SK-N-DZ (cell line): Measurements from ENCODE around the gene UNC45B. TPM values are rescaled to one million over a fixed set of nuclear protein-coding genes. Genes with fewer than 3 reads are reported as not detected.
A peak's percentile ranks its signal among the peaks of the same experiment; 100 is the strongest.
"Not testable (repeated sequence)": the region's sequence is repeated elsewhere in the genome, so short reads cannot be mapped to it uniquely, and the experiment has no call there.

Experiments used
- DNase-seq: peaks from one replicate; pipeline ENCODE4 v3.0.0-alpha.2; 2015; ENCODE audit warnings: low spot score
- polyA plus RNA-seq, 2 experiments: library from polyadenylated mRNA; depleted of rRNA; stranded (reverse); fragments of >200 nt; gene quantifications; 2 replicates each; pipeline ENCODE4 v1.2.3, GENCODE V29; 2014

UNC45B gene
- not detected in 2 replicates for polyA plus RNA-seq (2014; cell fraction: cytosol; rRNA removed)
- not detected in 2 replicates for polyA plus RNA-seq (2014; cell fraction: nucleus; rRNA removed)

GRCh38 chr17:35147375-35147905 is at the start of gene UNC45B:
TSS of gene UNC45B (plus strand) at chr17:35147817. CDS start at chr17:35148264, 447 bp downstream.
- DNase-seq: no peak

GRCh38 chr17:35099908-35100307 is 47.7 kb upstream of the UNC45B start:
- no peak for DNase-seq

- no peak for DNase-seq
These were observed 46.6 kb upstream of the UNC45B start for GRCh38 chr17:35101036-35101435.

GRCh38 chr17:35101725-35102124 is 45.9 kb upstream of the UNC45B start:
- no peak for DNase-seq

- no peak for DNase-seq
These were observed 44.3 kb upstream of the UNC45B start for GRCh38 chr17:35103271-35103670.

- DNase-seq: no peak
These were observed 42.7 kb upstream of the UNC45B start for GRCh38 chr17:35104844-35105450.

- not testable (repeated sequence) for DNase-seq
These were observed 36.8 kb upstream of the UNC45B start for GRCh38 chr17:35110791-35111190.

GRCh38 chr17:35116845-35117244 is 30.8 kb upstream of the UNC45B start:
- DNase-seq: no peak

- no peak for DNase-seq
These were observed 29.6 kb upstream of the UNC45B start for GRCh38 chr17:35117984-35118383.

GRCh38 chr17:35119370-35120165 is 28.0 kb upstream of the UNC45B start, which contains the start of gene RAD51D:
TSS of gene RAD51D (minus strand) at chr17:35119860. CDS start at chr17:35119613, 247 bp downstream.
- peak; percentile 88 for DNase-seq

- no peak for DNase-seq
These were observed 26.3 kb upstream of the UNC45B start, which contains the start of gene FNDC8 for GRCh38 chr17:35121315-35121714. TSS of gene FNDC8 (plus strand) at chr17:35121615. CDS start at chr17:35121694, 79 bp downstream.

- no peak for DNase-seq
These were observed 19.7 kb upstream of the UNC45B start for GRCh38 chr17:35127751-35128514.

- DNase-seq: no peak
These were observed 18.3 kb upstream of the UNC45B start for GRCh38 chr17:35129154-35129972.

GRCh38 chr17:35129973-35130351 is 17.7 kb upstream of the UNC45B start:
- no peak for DNase-seq

- DNase-seq: no peak
These were observed 17.2 kb upstream of the UNC45B start for GRCh38 chr17:35130392-35130791.

- no peak for DNase-seq
These were observed 15.5 kb upstream of the UNC45B start for GRCh38 chr17:35132099-35132498.

GRCh38 chr17:35132816-35133550 is 14.6 kb upstream of the UNC45B start:
- no peak for DNase-seq

GRCh38 chr17:35135322-35135721 is 12.3 kb upstream of the UNC45B start:
- DNase-seq: no peak

- DNase-seq: no peak
These were observed 9.4 kb upstream of the UNC45B start for GRCh38 chr17:35138218-35138617.
